GM21515 (cell line): ENCODE data around the gene TRAPPC3L.

Experiments used
- ATAC-seq: cut with Tn5 transposase; IDR thresholded peaks from one replicate; pipeline ENCODE4 v1.9.1; 2021; ENCODE audit not compliant: unreplicated experiment

Gene TRAPPC3L

DNA sequence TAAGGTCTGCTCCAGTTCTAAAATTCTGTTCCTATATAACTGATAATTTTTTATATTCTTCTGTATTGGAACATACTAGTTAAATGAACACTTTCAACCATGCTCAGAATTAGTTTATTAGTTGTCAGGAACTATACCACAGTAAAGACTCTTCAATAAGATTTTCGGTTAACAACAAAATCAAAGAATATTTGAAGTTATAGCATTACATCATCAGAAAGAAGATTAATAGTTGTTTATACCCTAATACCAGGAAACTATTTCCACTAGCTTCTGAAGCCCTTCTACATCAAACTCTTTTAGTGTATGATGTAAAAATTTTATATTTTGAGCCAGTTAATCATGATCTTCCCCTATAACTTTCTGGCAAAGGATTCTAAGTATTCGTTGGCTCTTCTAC is 14.6 kb upstream of the TRAPPC3L start:
- no peak for ATAC-seq

DNA sequence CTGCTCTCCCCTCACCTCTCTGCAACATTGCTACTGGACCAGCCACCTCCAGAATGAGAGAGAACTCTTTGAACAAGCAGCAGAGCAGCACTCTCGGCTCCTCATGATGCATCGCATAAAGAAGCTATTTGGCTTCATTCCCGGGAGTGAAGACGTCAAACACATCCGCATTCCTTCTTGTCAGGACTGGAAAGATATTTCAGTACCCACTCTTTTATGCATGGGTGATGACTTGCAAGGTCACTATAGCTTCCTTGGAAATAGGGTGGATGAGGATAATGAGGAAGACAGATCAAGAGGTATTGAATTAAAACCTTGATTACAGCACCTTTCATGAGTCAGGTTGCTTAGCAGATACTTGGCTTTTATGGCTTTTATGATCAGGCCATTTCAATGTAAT is 12.4 kb upstream of the TRAPPC3L start:
- ATAC-seq: no peak

DNA sequence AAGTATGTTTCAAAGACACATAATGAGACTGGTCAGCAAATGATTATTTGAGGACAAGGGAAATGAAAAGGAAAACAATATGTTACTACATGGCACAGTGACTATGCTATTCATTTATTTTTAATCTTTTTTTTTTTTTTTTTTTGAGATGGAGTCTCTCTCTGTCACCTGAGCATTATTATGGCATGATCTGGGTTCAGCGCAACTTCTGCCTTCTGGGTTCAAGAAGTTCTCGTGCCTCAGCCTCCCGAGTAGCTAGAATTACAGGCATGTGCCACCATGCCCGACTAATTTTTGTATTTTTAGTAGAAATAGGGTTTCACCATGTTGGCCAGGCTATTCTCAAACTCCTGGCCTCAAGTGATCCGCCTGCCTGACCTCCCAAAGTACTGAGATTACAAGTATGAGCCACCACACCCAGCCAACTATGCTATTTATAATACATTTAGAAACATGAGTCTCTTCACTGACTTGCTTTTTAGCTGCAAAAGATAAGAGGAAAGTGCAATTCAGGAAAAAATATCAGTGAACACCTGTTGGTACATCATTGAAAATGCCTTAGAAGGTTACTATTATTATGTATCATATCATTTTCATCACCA is 11.4 kb upstream of the TRAPPC3L start:
- no peak for ATAC-seq

DNA sequence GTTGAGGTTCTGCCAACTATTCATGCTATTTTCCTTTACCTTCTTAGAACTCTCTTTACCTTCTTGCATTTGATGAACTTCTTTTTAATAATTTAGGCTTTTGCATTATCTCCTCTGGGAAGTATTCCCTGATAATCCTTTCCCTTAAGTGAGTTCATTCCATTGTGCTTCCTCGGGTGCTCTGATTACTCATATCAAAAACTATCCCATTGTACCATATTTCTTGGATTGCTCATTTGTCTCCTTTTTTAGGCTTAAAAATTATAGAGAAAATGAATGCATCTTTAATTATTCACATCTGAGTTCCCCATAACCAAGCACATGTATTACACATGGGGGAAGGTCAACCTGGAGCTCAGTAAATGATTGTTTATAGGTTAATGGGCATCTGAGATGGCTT is 10.6 kb upstream of the TRAPPC3L start:
- no peak for ATAC-seq

DNA sequence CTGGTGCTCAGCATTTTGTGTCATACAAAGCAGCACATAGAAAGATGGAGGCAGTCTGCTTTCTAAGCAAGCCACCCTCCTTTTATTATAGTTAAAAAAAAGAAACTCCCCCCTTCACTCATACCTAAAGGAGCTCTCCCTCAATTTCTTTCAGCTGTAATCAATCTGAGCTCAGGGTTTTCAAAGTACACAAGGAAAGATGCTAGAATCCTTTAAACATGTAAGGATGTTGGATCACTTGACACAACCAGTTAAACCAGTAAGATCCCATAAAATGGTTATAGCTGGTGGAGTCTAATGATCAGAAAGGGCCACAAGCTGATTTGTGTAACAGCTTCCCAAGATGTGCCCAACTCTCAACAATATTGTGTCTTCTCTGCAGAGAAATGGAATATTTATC is 8.0 kb upstream of the TRAPPC3L start, which contains the start of gene CALHM4:
Gene CALHM4, plus strand, starts transcription at position 301 of the 400 bp plus-strand sequence. Its CDS starts 43 bp downstream, at position 344.
- no peak for ATAC-seq

DNA sequence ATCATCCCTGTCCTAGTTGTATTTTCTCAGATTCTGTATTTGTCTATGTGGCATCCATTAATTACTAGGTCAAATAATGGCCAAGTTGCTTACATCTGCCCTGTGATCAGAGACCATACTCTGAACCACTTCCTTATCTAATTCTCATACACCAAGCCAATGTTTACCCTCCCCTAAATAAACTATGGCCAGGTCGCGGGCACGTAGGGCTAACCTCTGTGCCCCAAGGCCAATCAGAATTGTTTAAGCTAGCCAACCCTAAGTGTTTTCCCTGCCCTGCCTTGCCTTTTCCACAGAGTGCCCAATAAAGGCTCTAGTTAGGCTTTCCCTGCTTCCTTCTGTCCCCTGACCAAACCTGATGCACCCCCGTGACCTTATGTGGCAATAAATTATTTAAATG is 5.3 kb upstream of the TRAPPC3L start:
- ATAC-seq: no peak

DNA sequence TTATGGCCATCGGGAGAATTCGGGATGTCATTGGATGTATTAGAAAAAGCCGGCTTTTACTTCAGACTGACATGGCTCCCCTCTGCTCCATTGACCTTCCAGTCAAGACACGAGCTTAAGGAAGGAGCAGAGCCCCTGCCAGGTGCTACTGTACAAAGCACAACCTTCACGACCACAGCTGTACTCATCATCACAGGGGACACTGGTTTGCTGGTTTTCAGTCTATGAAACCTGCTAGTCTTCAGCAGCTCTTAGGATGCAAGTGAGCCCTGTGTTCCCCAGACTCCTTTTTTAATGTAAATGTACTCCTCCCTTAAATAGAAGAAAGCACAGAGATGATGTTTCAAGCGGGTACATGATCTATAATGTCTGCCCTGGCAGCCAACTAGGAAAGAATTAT is 1.9 kb upstream of the TRAPPC3L start:
- ATAC-seq: no peak

DNA sequence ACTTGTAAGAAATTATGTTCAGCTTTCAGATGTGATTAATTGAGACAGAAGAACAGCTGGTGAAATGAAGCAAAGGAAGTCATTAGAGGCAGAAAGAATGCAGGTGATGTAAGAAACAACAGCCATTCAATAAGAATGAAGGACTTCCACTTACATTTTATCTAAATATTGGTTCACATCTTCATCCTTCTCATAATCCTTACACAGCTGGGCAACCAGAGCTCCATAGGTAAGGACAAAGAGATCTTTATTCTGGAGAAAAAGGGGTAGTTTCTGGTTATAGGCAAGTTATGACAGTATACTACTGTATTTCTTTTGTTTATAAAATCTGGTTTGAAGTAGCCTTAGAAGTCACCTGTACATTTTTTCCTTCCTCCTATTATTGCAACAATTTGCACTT is 2.3 kb downstream of the TRAPPC3L start:
- no peak for ATAC-seq

DNA sequence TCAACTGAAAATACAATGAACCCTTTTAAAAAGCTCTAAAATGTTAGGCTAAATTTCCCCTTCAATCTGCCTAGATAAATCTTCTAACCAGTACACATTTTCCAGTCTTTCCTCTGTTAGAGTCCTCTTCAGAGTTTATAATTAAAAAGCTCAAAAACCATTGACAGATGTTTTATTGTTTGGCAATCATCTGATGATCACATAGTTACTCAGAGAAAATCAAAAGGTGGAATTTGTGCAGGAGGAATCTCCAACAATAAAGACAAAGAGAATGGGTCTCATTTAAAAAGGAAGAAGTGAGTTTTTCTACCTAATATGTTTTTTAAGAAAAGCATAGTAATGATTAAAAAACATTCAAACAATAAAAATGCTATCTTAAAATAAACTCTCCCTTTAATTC is 3.1 kb downstream of the TRAPPC3L start:
- no peak for ATAC-seq

DNA sequence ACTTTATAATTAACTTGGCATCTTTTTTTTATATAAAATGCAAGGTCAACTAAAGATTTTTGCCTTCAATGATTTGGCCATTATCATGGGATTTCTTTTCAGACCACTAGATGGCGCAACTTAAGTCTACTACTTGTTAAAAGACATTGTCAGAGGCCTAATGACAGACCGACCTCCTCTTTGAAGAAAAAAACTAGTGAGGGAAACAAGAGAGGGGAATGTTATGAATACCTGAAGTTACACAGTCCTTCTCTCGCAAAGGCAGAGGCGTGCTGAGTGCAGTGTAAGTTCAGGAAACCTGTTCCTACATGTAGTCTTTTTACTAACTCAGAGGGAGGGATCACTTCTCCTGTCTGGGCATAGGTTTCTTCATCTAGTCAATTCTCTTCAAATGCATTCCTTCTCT is 9.3 kb downstream of the TRAPPC3L start:
- peak; percentile 71 for ATAC-seq

DNA sequence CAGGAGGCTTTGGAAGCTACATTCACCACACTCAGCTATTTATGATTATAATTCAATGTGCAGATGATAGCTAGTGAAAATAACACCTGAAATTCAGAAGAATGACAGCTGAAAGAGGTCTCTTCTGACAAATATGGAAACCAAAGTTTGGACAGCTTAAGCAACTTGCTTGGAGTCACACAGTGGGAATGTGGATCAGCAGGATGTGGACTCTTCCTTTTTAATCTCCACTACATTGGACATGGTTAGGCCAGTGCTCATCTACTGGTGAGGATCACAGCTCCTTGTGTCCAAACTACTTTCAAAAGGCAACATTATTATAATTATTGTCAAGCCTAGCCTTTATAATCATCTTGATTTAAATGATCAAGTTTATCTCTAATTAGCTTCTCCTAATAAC is 10.4 kb downstream of the TRAPPC3L start:
- ATAC-seq: no peak

DNA sequence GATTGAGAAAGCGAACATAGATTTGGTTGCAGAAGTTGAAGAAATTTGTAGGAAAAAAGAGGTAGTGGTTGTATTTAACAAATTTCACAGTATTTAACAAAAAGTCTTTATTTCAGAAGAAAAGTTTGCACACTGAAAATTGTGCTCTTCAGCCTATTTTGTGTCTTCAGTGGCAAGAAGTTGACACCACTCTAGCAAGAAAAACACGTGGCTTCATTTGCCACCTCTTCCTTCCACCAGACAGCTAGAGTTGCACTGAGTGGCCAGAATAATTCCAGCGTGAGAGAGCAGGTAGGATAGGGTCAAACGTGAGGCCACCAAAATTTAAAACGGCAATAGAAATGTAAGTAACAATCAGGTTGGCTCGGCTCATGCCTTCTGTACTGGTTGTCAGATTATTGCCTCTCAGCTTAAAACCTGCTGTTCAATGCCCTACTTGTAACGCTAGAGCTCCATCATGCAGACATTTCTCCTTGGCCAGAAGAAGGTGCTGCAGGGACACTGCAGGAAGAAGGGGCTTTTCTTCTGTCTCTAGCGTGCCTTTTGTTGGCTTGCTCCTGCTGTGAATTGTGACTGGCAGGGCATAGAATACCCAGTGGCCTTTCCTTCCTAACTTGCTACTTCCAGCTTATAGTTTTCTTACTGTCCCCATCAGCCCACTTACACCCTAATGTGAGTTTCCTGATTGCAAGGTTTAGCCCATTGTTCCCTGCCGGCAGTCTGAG is 12.1 kb downstream of the TRAPPC3L start:
- ATAC-seq: no peak

DNA sequence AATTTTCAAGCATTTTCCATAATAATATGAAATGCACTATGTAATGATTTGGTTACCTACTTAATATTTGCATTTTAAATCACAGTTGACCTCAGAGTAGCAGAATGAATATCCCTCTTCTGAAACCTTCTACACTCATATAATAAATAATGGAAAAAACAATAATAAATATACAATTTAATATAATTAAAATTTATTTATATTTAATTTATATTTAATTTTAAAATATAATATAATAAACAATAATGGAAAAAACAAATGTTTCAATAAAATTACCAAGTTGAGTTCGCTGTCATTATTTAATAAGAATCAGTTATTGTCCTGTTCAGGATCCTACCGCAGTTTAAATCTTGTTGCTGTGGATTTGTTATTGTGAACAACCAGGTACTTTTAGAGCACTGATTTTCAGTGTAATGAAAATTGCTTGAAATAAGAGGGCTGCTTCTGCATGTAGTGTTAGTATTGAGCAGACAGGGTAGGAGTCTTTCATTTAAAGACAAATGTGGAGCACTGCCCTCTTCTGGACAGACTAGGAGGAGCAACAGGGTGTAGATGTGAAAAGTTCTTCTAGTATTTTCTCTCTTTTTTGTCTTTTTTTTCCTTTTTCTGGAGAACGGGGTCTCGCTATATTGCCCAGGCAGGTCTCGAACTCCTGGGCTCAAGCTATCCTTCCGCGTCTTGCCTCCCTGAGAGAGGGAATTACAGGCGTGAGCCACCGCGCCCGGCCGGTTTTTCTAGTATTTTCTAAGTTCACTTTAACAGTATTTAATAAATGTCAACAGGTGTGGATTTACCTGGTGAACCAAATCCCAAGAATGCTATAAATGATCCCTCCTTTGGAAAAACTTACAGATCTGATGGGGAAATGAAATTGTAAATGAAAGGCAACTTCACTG is 13.6 kb downstream of the TRAPPC3L start:
- peak; percentile 69 for ATAC-seq

DNA sequence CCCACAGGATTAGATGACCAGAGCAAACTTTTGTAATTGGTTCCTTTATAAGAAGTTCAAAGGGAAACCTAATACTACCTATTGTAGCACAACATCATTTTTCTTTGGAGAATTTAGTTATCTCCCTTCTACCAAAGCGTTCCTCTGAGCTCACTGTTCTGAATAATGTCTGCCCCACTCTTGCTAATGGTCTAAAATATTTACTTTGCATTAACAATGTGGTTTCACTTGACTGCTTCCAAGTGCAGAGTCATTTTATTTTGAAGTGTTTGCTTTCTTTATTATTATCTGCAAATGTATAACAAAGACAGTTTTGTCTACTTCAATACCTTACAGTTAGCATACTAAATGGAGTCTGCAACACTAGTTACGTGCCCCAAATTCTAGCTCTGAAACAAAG is 15.0 kb downstream of the TRAPPC3L start:
- no peak for ATAC-seq

DNA sequence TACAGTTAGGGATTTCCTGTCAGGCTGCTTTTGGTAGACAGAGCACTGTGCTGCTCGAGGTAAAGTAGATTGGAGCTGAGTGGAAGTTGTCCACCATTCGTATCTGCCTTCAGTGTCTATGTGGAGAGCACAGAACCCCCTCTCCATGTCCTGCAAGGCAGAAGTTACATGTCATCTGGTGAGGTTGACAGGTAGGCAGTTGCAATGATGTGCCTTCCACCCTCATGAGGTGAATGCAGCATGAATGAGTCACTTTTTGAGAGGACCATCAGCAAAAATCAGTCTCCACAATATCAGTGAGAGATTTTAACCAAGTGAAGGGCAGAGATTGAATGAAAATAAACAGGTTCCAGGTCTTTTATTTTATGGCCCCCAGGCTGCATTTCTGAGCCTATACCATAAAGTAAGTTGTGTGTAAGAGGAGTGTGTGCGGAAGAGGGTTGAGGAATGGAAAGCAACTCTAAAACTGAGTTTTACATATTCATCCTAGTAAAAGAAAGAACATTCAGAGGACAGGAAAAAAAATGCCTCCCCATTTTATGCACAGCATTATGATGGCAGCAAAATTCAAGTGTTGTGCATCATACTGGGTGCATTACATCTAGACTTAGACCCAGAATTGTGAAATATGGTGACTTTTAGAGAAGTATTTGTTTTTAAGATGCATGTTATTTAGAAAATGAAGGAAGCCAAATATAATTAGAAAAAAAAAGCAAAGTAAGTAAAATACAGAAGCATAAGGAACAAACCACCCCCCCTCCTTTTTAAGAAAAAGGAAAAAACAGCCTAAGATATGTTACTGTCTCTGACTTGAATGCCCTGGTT is 15.8 kb downstream of the TRAPPC3L start:
- no peak for ATAC-seq

DNA sequence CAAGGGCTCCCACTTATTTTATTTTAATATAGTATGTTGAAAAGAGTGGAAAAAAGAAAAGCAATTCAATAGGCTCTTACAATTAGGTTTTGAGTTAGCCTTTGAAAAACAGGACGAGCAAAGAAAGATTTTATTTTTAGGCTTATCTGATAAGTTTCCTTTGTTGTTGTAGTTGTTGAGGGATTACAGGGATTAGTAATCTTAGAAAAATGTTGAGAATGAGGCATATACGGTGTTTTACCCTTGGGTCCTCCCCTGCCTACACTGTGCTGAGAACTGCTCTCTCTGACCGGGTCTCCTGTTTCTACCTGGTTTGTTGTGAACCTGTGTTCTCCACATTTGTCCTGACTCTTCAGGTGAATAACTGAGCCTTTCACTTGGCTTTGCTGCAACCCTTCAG is 16.7 kb downstream of the TRAPPC3L start:
- no peak for ATAC-seq

DNA sequence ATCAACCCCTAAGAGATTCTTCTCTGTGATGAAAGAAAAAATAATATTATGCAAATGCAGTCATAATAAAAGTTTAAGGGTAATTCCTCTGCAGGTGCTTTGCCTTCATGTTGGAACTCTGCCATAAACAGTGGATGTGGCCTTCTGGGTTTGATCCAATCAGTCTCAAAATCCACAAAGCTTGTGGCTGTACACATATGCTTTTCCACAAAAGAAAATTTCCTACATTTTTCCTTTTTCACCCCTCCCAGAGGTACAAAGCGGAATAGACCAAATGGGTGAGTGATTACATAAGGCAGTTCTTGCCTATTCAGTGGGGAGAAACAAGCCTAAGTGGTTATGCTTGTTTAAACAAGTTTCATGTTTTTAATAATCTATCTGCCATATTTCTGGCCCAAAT is 17.4 kb downstream of the TRAPPC3L start:
- ATAC-seq: no peak

DNA sequence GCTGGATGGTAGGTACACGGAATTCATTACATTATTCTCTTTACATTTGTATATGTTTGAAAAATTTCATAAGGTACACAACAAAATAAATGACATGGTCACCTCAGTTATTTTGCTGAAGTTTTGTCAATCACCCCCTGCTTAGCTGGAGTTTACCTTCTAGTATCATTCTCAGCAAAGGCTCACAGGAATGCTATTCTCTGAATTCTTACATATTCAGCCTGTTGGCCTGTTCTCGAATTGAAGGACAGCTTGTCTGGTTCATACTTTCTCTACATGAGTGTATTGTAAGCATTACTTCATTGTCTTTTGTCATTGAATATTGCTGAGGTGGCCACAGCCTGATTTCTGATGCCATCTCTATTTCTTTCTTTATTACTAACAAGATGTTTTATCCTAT is 21.2 kb downstream of the TRAPPC3L start:
- no peak for ATAC-seq

DNA sequence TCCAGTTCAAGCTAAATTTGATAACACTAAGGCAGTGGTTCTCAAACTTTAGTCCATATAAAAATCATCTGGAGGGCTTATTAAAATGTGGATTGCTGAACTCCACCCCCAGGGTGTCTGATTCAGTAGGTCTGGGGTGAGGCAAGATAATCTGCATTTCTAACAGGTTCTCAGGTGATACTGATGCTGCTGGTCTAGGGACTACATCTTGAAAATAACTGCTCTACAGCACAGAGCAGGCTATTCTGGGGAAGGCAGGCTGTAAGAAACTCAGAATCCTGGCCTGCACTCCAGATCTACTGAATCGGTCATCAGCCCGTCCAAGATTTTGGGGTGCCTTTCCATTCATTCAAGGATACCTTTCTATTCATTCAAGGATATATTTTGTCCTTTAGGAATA is 22.6 kb downstream of the TRAPPC3L start:
- ATAC-seq: no peak

DNA sequence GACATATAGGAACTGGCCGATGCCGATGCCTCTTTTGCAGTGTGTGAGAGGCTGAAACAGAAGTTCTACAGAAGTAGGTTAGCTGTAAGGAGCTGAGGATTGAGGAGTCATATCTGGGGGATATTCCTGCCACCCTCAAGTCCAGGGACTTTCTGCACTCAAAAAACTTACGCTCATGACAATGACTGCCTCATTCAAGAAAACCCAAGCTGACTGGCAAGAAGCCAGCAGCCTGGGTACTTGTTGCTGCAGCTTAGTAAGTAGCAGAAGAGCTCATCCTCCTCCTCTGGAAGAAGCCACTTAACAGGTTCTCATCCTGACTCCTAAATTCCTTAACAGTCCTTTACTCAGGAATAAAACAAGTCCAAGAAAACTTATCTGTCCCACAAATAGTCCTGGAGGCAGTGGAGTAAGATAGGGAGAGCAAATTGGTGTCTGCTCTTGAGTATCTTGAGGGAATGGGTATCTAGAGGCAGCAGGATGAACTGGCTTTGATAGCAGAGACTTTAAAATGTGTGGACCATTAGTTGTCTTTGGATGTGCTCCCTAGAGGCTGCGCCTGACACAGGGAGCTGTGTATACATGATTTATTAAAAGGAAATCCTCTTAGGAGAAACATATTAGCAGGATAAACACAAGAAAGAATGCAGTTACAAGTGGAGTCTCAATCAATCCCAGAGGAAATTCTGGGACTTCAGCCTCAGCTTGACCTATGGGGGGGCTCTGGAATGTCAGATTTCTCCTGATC is 26.7 kb downstream of the TRAPPC3L start:
- no peak for ATAC-seq
